Vagina (tissue), 2 donors: ENCODE data around the gene RPL13A.

Experiments
- POLR2A ChIP-seq, 2 donors: fragments of 450-650 bp; IDR thresholded peaks; one replicate each; pipeline ENCODE4 v1.6.1; 2017; ENCODE audit warnings: antibody characterized with exemption in 2 of 2, mild to moderate bottlenecking in 2 of 2, moderate library complexity in 2 of 2
- TF ChIP-seq, protein P1 (sequence below), 3 experiments: fragments of 450-650 bp in 2 of 3; fragments of 200-600 bp in 1 of 3; sonication (generic) in 1 of 3; IDR thresholded peaks; one replicate each; pipeline ENCODE4 v1.5.1; 2017 to 2019; ENCODE audit warnings: antibody characterized with exemption in 3 of 3, mild to moderate bottlenecking in 2 of 3, moderate library complexity in 2 of 3

DNA sequence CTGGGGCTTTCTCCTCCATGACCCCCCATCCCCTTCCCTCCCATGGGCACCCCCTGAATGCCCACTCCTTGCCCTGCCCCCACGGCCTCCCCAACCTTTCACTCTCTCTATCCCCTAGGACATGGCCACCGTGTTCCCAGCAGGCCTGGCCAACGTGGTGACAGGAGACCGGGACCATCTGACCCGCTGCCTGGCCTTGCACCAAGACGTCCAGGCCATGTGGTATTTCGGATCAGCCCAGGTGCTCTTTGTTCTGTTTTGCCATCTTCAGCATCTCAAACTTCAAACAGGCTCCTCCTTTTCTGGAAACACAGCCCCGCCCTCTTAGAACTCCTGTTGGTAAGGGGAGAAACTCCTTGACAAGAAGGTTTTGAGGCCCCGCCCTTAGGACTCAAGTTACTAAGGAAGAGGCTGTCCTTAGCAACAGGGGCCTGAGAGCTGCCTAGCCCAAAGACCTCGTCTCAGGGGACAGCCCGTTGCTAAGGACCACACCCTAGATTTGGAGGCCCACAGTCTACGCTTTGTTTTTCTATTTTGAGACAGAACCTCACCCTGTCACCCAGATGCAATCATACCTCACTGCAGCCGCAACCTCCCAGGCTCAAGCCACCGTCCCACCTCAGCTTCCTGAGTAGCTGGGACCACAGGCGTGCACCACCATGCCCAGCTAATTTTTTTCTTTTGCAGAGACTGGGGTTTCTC is 18.5 kb upstream of the RPL13A start:
- TF ChIP-seq, protein P1, sequence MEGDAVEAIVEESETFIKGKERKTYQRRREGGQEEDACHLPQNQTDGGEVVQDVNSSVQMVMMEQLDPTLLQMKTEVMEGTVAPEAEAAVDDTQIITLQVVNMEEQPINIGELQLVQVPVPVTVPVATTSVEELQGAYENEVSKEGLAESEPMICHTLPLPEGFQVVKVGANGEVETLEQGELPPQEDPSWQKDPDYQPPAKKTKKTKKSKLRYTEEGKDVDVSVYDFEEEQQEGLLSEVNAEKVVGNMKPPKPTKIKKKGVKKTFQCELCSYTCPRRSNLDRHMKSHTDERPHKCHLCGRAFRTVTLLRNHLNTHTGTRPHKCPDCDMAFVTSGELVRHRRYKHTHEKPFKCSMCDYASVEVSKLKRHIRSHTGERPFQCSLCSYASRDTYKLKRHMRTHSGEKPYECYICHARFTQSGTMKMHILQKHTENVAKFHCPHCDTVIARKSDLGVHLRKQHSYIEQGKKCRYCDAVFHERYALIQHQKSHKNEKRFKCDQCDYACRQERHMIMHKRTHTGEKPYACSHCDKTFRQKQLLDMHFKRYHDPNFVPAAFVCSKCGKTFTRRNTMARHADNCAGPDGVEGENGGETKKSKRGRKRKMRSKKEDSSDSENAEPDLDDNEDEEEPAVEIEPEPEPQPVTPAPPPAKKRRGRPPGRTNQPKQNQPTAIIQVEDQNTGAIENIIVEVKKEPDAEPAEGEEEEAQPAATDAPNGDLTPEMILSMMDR (IDR thresholded peaks at IDR 0.05) = no peak
- no peak for TF ChIP-seq POLR2A (IDR thresholded peaks at IDR 0.05)
